K562 treated with DMSO at 1 percent for 24 hours (cell line): Measurements from ENCODE around the gene PTK7. TPM values are rescaled to one million over a fixed set of nuclear protein-coding genes. Genes with fewer than 3 reads are reported as not detected.

Experiments used
- total RNA-seq: library from RNA; unstranded; fragments of 300-600 nt; gene quantifications from 2 replicates; pipeline ENCODE4 v1.2.3, GENCODE V29; 2022; ENCODE audit warnings: low read depth; ENCODE audit not compliant: insufficient read depth

Gene PTK7
- total RNA-seq = 15.6 TPM in 2 replicates

GRCh38 chr6:43075670-43076463 lies at the start of gene PTK7:
TSS of gene PTK7 (plus strand) at chr6:43076314. CDS start at chr6:43076489, 175 bp downstream.

GRCh38 chr6:43053545-43054205 lies 22.4 kb upstream of the PTK7 start, which contains the start of gene CUL7:
TSS of gene CUL7 (minus strand) at chr6:43053851. CDS start at chr6:43052788, 1,063 bp downstream.

GRCh38 chr6:43059168-43060033 lies 16.7 kb upstream of the PTK7 start, which contains the start of the genes KLC4 and MRPL2:
TSS of gene KLC4 (plus strand) at chr6:43059631. CDS start at chr6:43061336, 1,705 bp downstream.
TSS of gene MRPL2 (minus strand) at chr6:43059434. CDS start at chr6:43059381, 53 bp downstream.

GRCh38 chr6:43170931-43171706 lies 95.0 kb downstream of the PTK7 start, which contains the start of gene SRF:
TSS of gene SRF (plus strand) at chr6:43171269. CDS start at chr6:43171657, 388 bp downstream.

GRCh38 chr6:43181942-43182860 lies 106.1 kb downstream of the PTK7 start, which contains the start of gene CUL9:
TSS of gene CUL9 (plus strand) at chr6:43182196. CDS start at chr6:43184311, 2,115 bp downstream.

Other genes with a start within 250 kb of the PTK7 start
- gene RPL7L1, start 196.7 kb upstream of the PTK7 start, total RNA-seq = 85.4 and 87.5 TPM in 2 replicates
- not detected in 2 replicates for gene PTCRA, start 160.3 kb upstream of the PTK7 start, total RNA-seq
- 33.9 and 34.0 TPM in 2 replicates for gene CNPY3, start 146.8 kb upstream of the PTK7 start, total RNA-seq
- not detected in 2 replicates for gene GNMT, start 115.6 kb upstream of the PTK7 start, total RNA-seq
- gene PEX6, start 97.1 kb upstream of the PTK7 start, total RNA-seq = 65.7 and 67.2 TPM in 2 replicates
- gene PPP2R5D, start 91.7 kb upstream of the PTK7 start, total RNA-seq = 59.4 and 61.1 TPM in 2 replicates
- 111 and 113 TPM in 2 replicates for gene MEA1, start 62.4 kb upstream of the PTK7 start, total RNA-seq
- gene KLHDC3, start 62.1 kb upstream of the PTK7 start, total RNA-seq = 218 and 222 TPM in 2 replicates
- gene RRP36, start 54.7 kb upstream of the PTK7 start, total RNA-seq = 101 and 112 TPM in 2 replicates
- 47.9 and 48.5 TPM in 2 replicates for gene CUL7, start 22.5 kb upstream of the PTK7 start, total RNA-seq
- 128 and 144 TPM in 2 replicates for gene MRPL2, start 16.9 kb upstream of the PTK7 start, total RNA-seq
- gene KLC4, start 16.7 kb upstream of the PTK7 start, total RNA-seq = 38.1 and 46.4 TPM in 2 replicates
- 39.2 and 40.6 TPM in 2 replicates for gene SRF, start 95.0 kb downstream of the PTK7 start, total RNA-seq
- gene CUL9, start 105.9 kb downstream of the PTK7 start, total RNA-seq = 21.6 and 25.5 TPM in 2 replicates
- gene DNPH1, start 153.2 kb downstream of the PTK7 start, total RNA-seq = 221 and 250 TPM in 2 replicates
- gene TTBK1, start 167.2 kb downstream of the PTK7 start, total RNA-seq = 0.05 TPM in 1 of 2 replicates, not detected in the other
- not detected in 2 replicates for gene SLC22A7, start 221.9 kb downstream of the PTK7 start, total RNA-seq
- 2.3 TPM in 1 of 2 replicates, not detected in the other for gene CRIP3, start 232.5 kb downstream of the PTK7 start, total RNA-seq